Thyroid gland (tissue), 4 donors: ENCODE results near the gene AP1S2. TPM values are rescaled to one million over a fixed set of nuclear protein-coding genes. Genes with fewer than 3 reads are reported as not detected.

Experiments used
- DNase-seq, 2 donors: peaks; one replicate each; pipeline ENCODE4 v3.0.0-alpha.2; 2019
- H3K27ac ChIP-seq, 3 donors: fragments of 200-600 bp; sonication (generic); 1 replicate in 2 of 3; 2 replicates in 1 of 3; pipeline ENCODE4 v1.5.1; 2016 to 2019; ENCODE audit warnings: mild to moderate bottlenecking in 1 of 3, moderate library complexity in 1 of 3
- H3K27me3 ChIP-seq: fragments of 200-600 bp; sonication (generic); one replicate; pipeline ENCODE4 v1.5.1; 2019
- H3K36me3 ChIP-seq, 2 donors: fragments of 200-600 bp; sonication (generic); one replicate each; pipeline ENCODE4 v1.5.1; 2016 to 2019
- H3K4me1 ChIP-seq, 2 donors: fragments of 200-600 bp; sonication (generic); one replicate each; pipeline ENCODE4 v1.5.1; 2017 to 2019
- H3K4me3 ChIP-seq, 3 donors: fragments of 200-600 bp; sonication (generic); replicated peaks in 1 of 3; 1 replicate in 2 of 3; 2 replicates in 1 of 3; pipeline ENCODE4 v1.5.1; 2016; ENCODE audit warnings: mild to moderate bottlenecking in 1 of 3
- H3K9me3 ChIP-seq: fragments of 200-600 bp; sonication (generic); one replicate; pipeline ENCODE4 v1.5.1; 2017
- CTCF ChIP-seq, 6 experiments: fragments of 200-600 bp in 3 of 6; fragments of 450-650 bp in 3 of 6; sonication (generic) in 3 of 6; IDR thresholded peaks; one replicate each; pipeline ENCODE4 v1.5.1; 2016 to 2019; ENCODE audit warnings: antibody characterized with exemption in 6 of 6, mild to moderate bottlenecking in 2 of 6, inconsistent platforms in 1 of 6, moderate library complexity in 1 of 6
- POLR2A ChIP-seq, 2 donors: fragments of 450-650 bp; IDR thresholded peaks; one replicate each; pipeline ENCODE4 v1.6.1; 2017; ENCODE audit warnings: antibody characterized with exemption in 2 of 2, mild to moderate bottlenecking in 2 of 2, moderate library complexity in 1 of 2
- WGBS, 2 donors: methylation state at CpG; one replicate each; pipeline ENCODE4 v1.1.5; 2017; 5-methylcytosine and 5-hydroxymethylcytosine counted together
- intact Hi-C: fragments of 100-400 bp; cut with DNase I; formaldehyde crosslinking; loops from one replicate; pipeline ENCODE4 v1.15.1; 2023
- total RNA-seq, 4 donors: library from RNA; depleted of rRNA; stranded (reverse); fragments of >200 nt; gene quantifications; one replicate each; pipeline ENCODE4 v1.2.3, GENCODE V29; 2016

Gene AP1S2
- total RNA-seq, 4 donors from 2014 or later, result 34.3 to 81.4 (median 45.7) TPM

GRCh38 chrX:15856222-15856587 lies 1.6 kb upstream of the AP1S2 start:
- intact Hi-C loops, result loop anchor here (10.0 kb wide), 1 partner anchor 181 kb away; no protein-coding TSS in a partner anchor
- TF ChIP-seq POLR2A (IDR thresholded peaks at IDR 0.05), result no peak
- TF ChIP-seq CTCF (IDR thresholded peaks at IDR 0.05), result no peak
- no peaks in the 10 kb centered on the region for H3K27me3 ChIP-seq
- H3K4me3 ChIP-seq, result no peak overlapping the region
- DNase-seq, result no peak
- peaks cover 0 to 16% of the 10 kb centered on the region in 2 donors for H3K4me1 ChIP-seq
- H3K9me3 ChIP-seq, result no peaks in the 10 kb centered on the region
- H3K36me3 ChIP-seq, result no peaks in the 10 kb centered on the region
- WGBS, 2 donors, result 68 to 74% methylated on average over 4 of the region's 4 CpGs
- no peak overlapping the region for H3K27ac ChIP-seq

- Histone ChIP-seq H3K27me3 (no peaks in the 10 kb centered on the region), H3K4me1 (peaks cover 0 to 16% of the 10 kb centered on the region in 2 donors), H3K27ac (peak overlapping the region; percentile 60 to 82 (median 69)), H3K4me3 (peak overlapping the region in 2 of 3 donors; percentile 49 to 79), H3K9me3 (no peaks in the 10 kb centered on the region), H3K36me3 (no peaks in the 10 kb centered on the region)
- WGBS, 2 donors, result 24 to 34% methylated on average over 13 to 16 of the region's 16 CpGs
- intact Hi-C loops, result loop anchor here (10.0 kb wide), 1 partner anchor 181 kb away; no protein-coding TSS in a partner anchor
- no peak for DNase-seq
- TF ChIP-seq POLR2A (IDR thresholded peaks at IDR 0.05) (no peak), CTCF (IDR thresholded peaks at IDR 0.05) (no peak)
These were observed 1.1 kb upstream of the AP1S2 start for GRCh38 chrX:15855568-15856221.

- peak; percentile 61 to 64 for DNase-seq
- 0% methylated on average over 3 to 4 of the region's 65 CpGs for WGBS, 2 donors
- intact Hi-C loops, result loop anchor here (10.0 kb wide), 1 partner anchor 179 kb away; no protein-coding TSS in a partner anchor
These were observed 445 bp downstream of the AP1S2 start for GRCh38 chrX:15854080-15854655.

GRCh38 chrX:15853586-15854079 lies 980 bp downstream of the AP1S2 start:
- peak overlapping the region in 1 of 3 donors; percentile 80 for H3K27ac ChIP-seq
- H3K27me3 ChIP-seq, result no peaks in the 10 kb centered on the region
- H3K36me3 ChIP-seq, result no peaks in the 10 kb centered on the region
- peaks cover 0 to 16% of the 10 kb centered on the region in 2 donors for H3K4me1 ChIP-seq
- TF ChIP-seq POLR2A (IDR thresholded peaks at IDR 0.05), result no peak
- no peak for TF ChIP-seq CTCF (IDR thresholded peaks at IDR 0.05)
- no peak for DNase-seq
- H3K9me3 ChIP-seq, result no peaks in the 10 kb centered on the region
- peak overlapping the region in 1 of 3 donors; percentile 79 for H3K4me3 ChIP-seq
- 26 to 27% methylated on average over 14 of the region's 14 CpGs for WGBS, 2 donors
- intact Hi-C loops, result loop anchor here (10.0 kb wide), 1 partner anchor 179 kb away; no protein-coding TSS in a partner anchor

More at GRCh38 chrX:15854080-15854655, 445 bp downstream of the AP1S2 start:
- Histone ChIP-seq H3K36me3 (no peaks in the 10 kb centered on the region), H3K9me3 (no peaks in the 10 kb centered on the region), H3K27me3 (no peaks in the 10 kb centered on the region), H3K4me1 (peaks cover 0 to 16% of the 10 kb centered on the region in 2 donors), H3K4me3 (peak overlapping the region in 2 of 3 donors; percentile 58 to 79), H3K27ac (peak overlapping the region; percentile 75 to 82 (median 80))
- TF ChIP-seq CTCF (IDR thresholded peaks at IDR 0.05) (peak in 1 of 6 experiments; percentile 32), POLR2A (IDR thresholded peaks at IDR 0.05) (no peak)

- Histone ChIP-seq H3K27ac (peak overlapping the region in 1 of 3 donors; percentile 69), H3K36me3 (no peaks in the 10 kb centered on the region), H3K4me3 (no peak overlapping the region), H3K4me1 (peaks cover 0 to 9% of the 10 kb centered on the region in 2 donors), H3K27me3 (no peaks in the 10 kb centered on the region), H3K9me3 (no peaks in the 10 kb centered on the region)
- TF ChIP-seq CTCF (IDR thresholded peaks at IDR 0.05), result no peak
- TF ChIP-seq POLR2A (IDR thresholded peaks at IDR 0.05), result no peak
- no peak for DNase-seq
- intact Hi-C loops, result no loop called here
- 58 to 62% methylated on average over 5 of the region's 5 CpGs for WGBS, 2 donors
These were observed 5.1 kb downstream of the AP1S2 start for GRCh38 chrX:15849555-15849954.
